K562 (cell line): ENCODE measurements around the gene COG4. TPM values are rescaled to one million over a fixed set of nuclear protein-coding genes. Genes with fewer than 3 reads are reported as not detected.

ENCODE experiments used
- CAMTA2 ChIP-seq: fragments of 250-450 bp; sonication (Bioruptor Pico); conservative IDR thresholded peaks from 2 replicates; pipeline ENCODE4 v1.5.1; 2022
- CEBPG ChIP-seq, 3 experiments: fragments of 200-800 bp in 1 of 3; sonication (Bioruptor generic) in 1 of 3; sonication (generic) in 1 of 3; formaldehyde crosslinking in 1 of 3; IDR thresholded peaks in 2 of 3; conservative IDR thresholded peaks in 1 of 3; 2 replicates each; pipeline versions ENCODE4 v1.6.1 to v1.8.0; 2016 to 2022; ENCODE audit warnings: missing compliant biosample characterization in 2 of 3, missing genetic modification characterization in 2 of 3, mild to moderate bottlenecking in 1 of 3, missing genetic modification reagents in 1 of 3
- CHCHD3 ChIP-seq: fragments of 250-450 bp; sonication (Bioruptor Pico); IDR thresholded peaks from 2 replicates; pipeline ENCODE4 v2.1.2; 2022; ENCODE audit warnings: mild to moderate bottlenecking
- DACH1 ChIP-seq: fragments of 450-650 bp; IDR thresholded peaks from 2 replicates; pipeline ENCODE4 v1.6.1; 2018; ENCODE audit not compliant: partially characterized antibody
- ELK3 ChIP-seq: fragments of 450-650 bp; formaldehyde crosslinking; IDR thresholded peaks from 2 replicates; pipeline ENCODE4 v1.4.0; 2020; ENCODE audit warnings: mild to moderate bottlenecking
- FOXA1 ChIP-seq: fragments of 450-650 bp; IDR thresholded peaks from 2 replicates; pipeline ENCODE4 v1.6.1; 2016; ENCODE audit warnings: mild to moderate bottlenecking, borderline replicate concordance
- HLTF ChIP-seq: fragments of 450-650 bp; IDR thresholded peaks from 2 replicates; pipeline ENCODE4 v1.6.1; 2016
- HNRNPUL1 ChIP-seq: fragments of 200-400 bp; formaldehyde crosslinking; IDR thresholded peaks from 2 replicates; pipeline ENCODE4 v1.6.1; 2017; ENCODE audit warnings: low read length
- HSF4 ChIP-seq: fragments of 250-450 bp; sonication (Bioruptor Pico); IDR thresholded peaks from 2 replicates; pipeline ENCODE4 v2.1.2; 2022; ENCODE audit warnings: mild to moderate bottlenecking, moderate library complexity, borderline replicate concordance
- ILF3 ChIP-seq: fragments of 450-650 bp; IDR thresholded peaks from 2 replicates; pipeline ENCODE4 v1.6.1; 2018; ENCODE audit warnings: antibody characterized with exemption, mild to moderate bottlenecking, moderate library complexity, borderline replicate concordance
- MAFK ChIP-seq: IDR thresholded peaks from 2 replicates; pipeline ENCODE4 v1.6.1; 2011; ENCODE audit warnings: low read length, improper control_type of control experiment
- MED1 ChIP-seq: sonication (generic); formaldehyde crosslinking; IDR thresholded peaks from 2 replicates; pipeline ENCODE4 v1.8.1; 2023; ENCODE audit warnings: missing genetic modification reagents, borderline replicate concordance
- MEF2D ChIP-seq: conservative IDR thresholded peaks from 2 replicates; pipeline ENCODE4 v1.6.1; 2016; ENCODE audit warnings: low read depth, missing genetic modification characterization, missing compliant biosample characterization
- MEIS2 ChIP-seq: fragments of 450-650 bp; IDR thresholded peaks from 2 replicates; pipeline ENCODE4 v1.6.1; 2014; ENCODE audit warnings: mild to moderate bottlenecking; ENCODE audit not compliant: partially characterized antibody
- MIER1 ChIP-seq: fragments of 450-650 bp; IDR thresholded peaks from 2 replicates; pipeline ENCODE4 v1.6.1; 2016; ENCODE audit warnings: antibody characterized with exemption, mild to moderate bottlenecking, low read depth
- NR4A1 ChIP-seq, 2 experiments: fragments of 250-450 bp in 1 of 2; fragments of 450-650 bp in 1 of 2; sonication (Bioruptor Pico) in 1 of 2; IDR thresholded peaks; 2 replicates each; pipeline versions ENCODE4 v1.4.0 to v1.6.1; 2016 to 2020; ENCODE audit warnings: mild to moderate bottlenecking in 2 of 2, missing compliant biosample characterization in 1 of 2, missing genetic modification characterization in 1 of 2, moderate library complexity in 1 of 2
- POLR2H ChIP-seq: IDR thresholded peaks from 2 replicates; pipeline ENCODE4 v1.6.1; 2016; ENCODE audit warnings: missing genetic modification characterization, low read depth, mild to moderate bottlenecking, control low read depth, missing compliant biosample characterization, moderate library complexity
- ZBED1 ChIP-seq: IDR thresholded peaks from 2 replicates; pipeline ENCODE4 v1.6.1; 2014
- ZBTB2 ChIP-seq: fragments of 450-650 bp; IDR thresholded peaks from 2 replicates; pipeline ENCODE4 v1.6.1; 2016; ENCODE audit warnings: antibody characterized with exemption
- ZBTB8A ChIP-seq: fragments of 450-650 bp; IDR thresholded peaks from 2 replicates; pipeline ENCODE4 v1.6.1; 2018; ENCODE audit warnings: mild to moderate bottlenecking, moderate library complexity; ENCODE audit not compliant: partially characterized antibody
- ZFP1 ChIP-seq: fragments of 450-650 bp; formaldehyde crosslinking; IDR thresholded peaks from 2 replicates; pipeline ENCODE4 v1.4.0; 2020; ENCODE audit warnings: mild to moderate bottlenecking, mixed read lengths
- ZNF3 ChIP-seq: fragments of 250-450 bp; sonication (Bioruptor Pico); IDR thresholded peaks from 2 replicates; pipeline ENCODE4 v1.5.0; 2021; ENCODE audit warnings: mild to moderate bottlenecking, moderate library complexity
- ZNF444 ChIP-seq: fragments of 250-450 bp; sonication (Bioruptor Pico); IDR thresholded peaks from 2 replicates; pipeline ENCODE4 v1.4.0; 2020; ENCODE audit warnings: mild to moderate bottlenecking, moderate library complexity
- ZNF561 ChIP-seq: fragments of 450-650 bp; formaldehyde crosslinking; conservative IDR thresholded peaks from 2 replicates; pipeline ENCODE4 v1.4.0; 2020; ENCODE audit warnings: mild to moderate bottlenecking, moderate library complexity
- ZNF764 ChIP-seq: fragments of 250-450 bp; sonication (Bioruptor Pico); IDR thresholded peaks from 2 replicates; pipeline ENCODE4 v1.4.0; 2020; ENCODE audit warnings: low read depth, mild to moderate bottlenecking, moderate library complexity
- polyA plus RNA-seq, 8 experiments: library from polyadenylated mRNA; depleted of rRNA in 4 of 8; stranded (reverse) in 5 of 8; unstranded in 3 of 8; fragments of >200 nt; fragmentation: Nextera tagmentation in 2 of 8; fragmentation: Illumina TruSeq in 1 of 8; extraction: Ambion mirVana in 2 of 8; extraction: Trizol in 1 of 8; gene quantifications; 2 replicates each; pipeline versions ENCODE4 v1.2.1 to v1.2.3, GENCODE V29; 2011 to 2014; ENCODE audit warnings: inconsistent platforms in 1 of 8, missing spikeins in 1 of 8
- total RNA-seq, 7 experiments: library from RNA; depleted of rRNA in 6 of 7; stranded (reverse); fragments of >200 nt in 6 of 7; fragmentation: Illumina TruSeq in 2 of 7; extraction: Trizol in 2 of 7; gene quantifications; 2 replicates each; pipeline versions ENCODE4 v1.2.1 to v1.2.3, GENCODE V29; 2011 to 2021; ENCODE audit warnings: low replicate concordance in 1 of 7
- TF ChIP-seq, protein P1 (sequence below): IDR thresholded peaks from 2 replicates; pipeline ENCODE4 v1.6.1; 2014; ENCODE audit warnings: antibody characterized with exemption

COG4 gene
- total and polyA plus RNA-seq, 9 of the 15 experiments (the other 6 are each of a cell fraction or from before 2014, with no cell fraction given): 13.7 to 73.9 (median 44.2) TPM

GRCh38 chr16:70438969-70439862 is 84.1 kb downstream of the COG4 start, which contains the start of gene ST3GAL2 (continued):
- TF ChIP-seq NR4A1 (CRISPR knock-in tag; IDR thresholded peaks at IDR 0.05): peak; percentile 68; the same call in 1 of the 2 replicates
- TF ChIP-seq NR4A1 (tag; IDR thresholded peaks at IDR 0.05): peak; percentile 82
- TF ChIP-seq ZBED1: no peak
- no peak for TF ChIP-seq POLR2H (tag)
- TF ChIP-seq MEF2D (tag): peak; percentile 81
- TF ChIP-seq HLTF: no peak
- TF ChIP-seq ZNF3 (CRISPR knock-in tag): no peak
- peak; percentile 55 for TF ChIP-seq ZBTB2
- peak; percentile 85 for TF ChIP-seq ZNF444 (CRISPR knock-in tag)
- TF ChIP-seq MEIS2: no peak
- TF ChIP-seq ZBTB8A: no peak
- no peak for TF ChIP-seq MED1 (CRISPR knock-in tag)
- TF ChIP-seq FOXA1: no peak
- no peak for TF ChIP-seq DACH1
- TF ChIP-seq CEBPG (CRISPR knock-in tag; IDR thresholded peaks at IDR 0.05): no peak
- no peak for TF ChIP-seq CEBPG (tag; conservative IDR thresholded peaks at IDR 0.05 in 1 of 2, IDR thresholded peaks at IDR 0.05 in 1 of 2)
- no peak for TF ChIP-seq ZNF764 (CRISPR knock-in tag)
- no peak for TF ChIP-seq HNRNPUL1
- no peak for TF ChIP-seq CAMTA2 (CRISPR knock-in tag)
- no peak for TF ChIP-seq ILF3
- TF ChIP-seq CHCHD3 (CRISPR knock-in tag): no peak
- no peak for TF ChIP-seq ELK3 (CRISPR knock-in tag)
- TF ChIP-seq, protein P1, sequence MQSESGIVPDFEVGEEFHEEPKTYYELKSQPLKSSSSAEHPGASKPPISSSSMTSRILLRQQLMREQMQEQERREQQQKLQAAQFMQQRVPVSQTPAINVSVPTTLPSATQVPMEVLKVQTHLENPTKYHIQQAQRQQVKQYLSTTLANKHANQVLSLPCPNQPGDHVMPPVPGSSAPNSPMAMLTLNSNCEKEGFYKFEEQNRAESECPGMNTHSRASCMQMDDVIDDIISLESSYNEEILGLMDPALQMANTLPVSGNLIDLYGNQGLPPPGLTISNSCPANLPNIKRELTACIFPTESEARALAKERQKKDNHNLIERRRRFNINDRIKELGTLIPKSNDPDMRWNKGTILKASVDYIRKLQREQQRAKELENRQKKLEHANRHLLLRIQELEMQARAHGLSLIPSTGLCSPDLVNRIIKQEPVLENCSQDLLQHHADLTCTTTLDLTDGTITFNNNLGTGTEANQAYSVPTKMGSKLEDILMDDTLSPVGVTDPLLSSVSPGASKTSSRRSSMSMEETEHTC: no peak
- TF ChIP-seq ZNF561 (CRISPR knock-in tag): 0 out of 2 replicates have a peak, but pooled peaks have one; percentile 56
- TF ChIP-seq ZFP1: no peak
- peak; percentile 61; the same call in 1 of the 2 replicates for TF ChIP-seq HSF4
- TF ChIP-seq MAFK: no peak
- TF ChIP-seq MIER1: no peak
